ENCODE measurements around the gene KLHDC7B. TPM values are rescaled to one million over a fixed set of nuclear protein-coding genes. Genes with fewer than 3 reads are reported as not detected.

KLHDC7B gene
- total RNA-seq, 1 donor from 2014 or later, result 5.2 TPM

DNA sequence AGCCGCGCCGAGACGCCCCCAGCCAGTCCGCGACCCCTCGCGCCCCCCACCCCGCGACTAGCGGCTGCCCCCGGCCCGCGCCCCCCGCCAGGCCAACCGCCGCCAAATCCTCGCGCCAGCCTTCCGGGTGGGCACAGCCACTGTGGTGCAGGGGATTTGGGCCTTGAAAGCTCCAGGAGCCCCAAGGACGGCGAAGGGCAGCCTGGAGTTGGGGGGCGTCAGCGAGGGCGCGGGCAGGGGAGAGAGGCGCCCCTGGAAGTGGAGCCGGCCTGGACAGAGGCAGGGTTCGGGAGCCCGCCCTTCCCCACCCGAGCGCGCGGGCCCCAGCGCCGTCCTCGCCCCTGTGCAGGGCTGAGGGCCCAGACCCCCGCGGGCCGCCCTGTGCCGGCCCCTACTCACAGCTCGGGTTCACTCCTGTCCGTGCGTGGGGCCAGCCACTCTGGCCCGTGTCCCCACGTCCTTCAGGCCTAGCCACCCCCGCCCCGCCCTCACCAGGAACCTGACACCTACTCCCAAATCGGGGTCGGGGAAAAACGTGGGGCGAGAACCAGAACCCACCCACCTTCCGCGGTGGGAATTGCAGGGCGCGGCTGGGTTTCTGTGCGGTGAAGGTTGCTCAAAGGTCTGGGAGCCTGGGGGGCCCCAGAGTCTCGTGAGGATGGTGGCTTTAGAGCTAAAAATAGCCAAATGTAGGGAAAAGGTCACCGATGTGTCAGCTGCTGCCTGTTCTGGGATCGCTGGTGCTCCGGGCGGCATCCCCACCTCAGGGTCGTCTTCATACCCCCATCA lies 32.5 kb downstream of the KLHDC7B start, which contains the start of gene CPT1B:
Gene CPT1B, minus strand, starts transcription at position 441 of the 789 bp plus-strand sequence. CDS start 512 bp downstream, outside the sequence.
- Mint-ChIP-seq H3K4me1 (peaks cover 21% of the 10 kb centered on the region), H3K4me3 (no peak within 1 kb of the TSS), H3K9me3 (no peaks in the 10 kb centered on the region), H3K27me3 (no peaks in the 10 kb centered on the region), H3K27ac (no peak within 1 kb of the TSS), H3K36me3 (ENCODE audit: low read depth) (peaks cover 16% of the 10 kb centered on the region)
- CTCF ChIA-PET, result interaction anchor here (1.5 kb wide), 1 partner anchor 52 kb away, joined by 4 read pairs; the partner anchor contains the start of gene SCO2
- TF ChIP-seq, protein P1, sequence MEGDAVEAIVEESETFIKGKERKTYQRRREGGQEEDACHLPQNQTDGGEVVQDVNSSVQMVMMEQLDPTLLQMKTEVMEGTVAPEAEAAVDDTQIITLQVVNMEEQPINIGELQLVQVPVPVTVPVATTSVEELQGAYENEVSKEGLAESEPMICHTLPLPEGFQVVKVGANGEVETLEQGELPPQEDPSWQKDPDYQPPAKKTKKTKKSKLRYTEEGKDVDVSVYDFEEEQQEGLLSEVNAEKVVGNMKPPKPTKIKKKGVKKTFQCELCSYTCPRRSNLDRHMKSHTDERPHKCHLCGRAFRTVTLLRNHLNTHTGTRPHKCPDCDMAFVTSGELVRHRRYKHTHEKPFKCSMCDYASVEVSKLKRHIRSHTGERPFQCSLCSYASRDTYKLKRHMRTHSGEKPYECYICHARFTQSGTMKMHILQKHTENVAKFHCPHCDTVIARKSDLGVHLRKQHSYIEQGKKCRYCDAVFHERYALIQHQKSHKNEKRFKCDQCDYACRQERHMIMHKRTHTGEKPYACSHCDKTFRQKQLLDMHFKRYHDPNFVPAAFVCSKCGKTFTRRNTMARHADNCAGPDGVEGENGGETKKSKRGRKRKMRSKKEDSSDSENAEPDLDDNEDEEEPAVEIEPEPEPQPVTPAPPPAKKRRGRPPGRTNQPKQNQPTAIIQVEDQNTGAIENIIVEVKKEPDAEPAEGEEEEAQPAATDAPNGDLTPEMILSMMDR (IDR thresholded peaks at IDR 0.05), result no peak
- ATAC-seq (ENCODE audit: low read depth), result no peak
- no peak for DNase-seq
- intact Hi-C loops (cut with micrococcal nuclease), result no loop called here
- POLR2A ChIA-PET, result interaction anchor here (0.6 to 2.2 kb wide), 5 partner anchors 15 to 78 kb away, joined by 3 to 10 read pairs (median 3); partner anchors contain the start of gene SYCE3

DNA sequence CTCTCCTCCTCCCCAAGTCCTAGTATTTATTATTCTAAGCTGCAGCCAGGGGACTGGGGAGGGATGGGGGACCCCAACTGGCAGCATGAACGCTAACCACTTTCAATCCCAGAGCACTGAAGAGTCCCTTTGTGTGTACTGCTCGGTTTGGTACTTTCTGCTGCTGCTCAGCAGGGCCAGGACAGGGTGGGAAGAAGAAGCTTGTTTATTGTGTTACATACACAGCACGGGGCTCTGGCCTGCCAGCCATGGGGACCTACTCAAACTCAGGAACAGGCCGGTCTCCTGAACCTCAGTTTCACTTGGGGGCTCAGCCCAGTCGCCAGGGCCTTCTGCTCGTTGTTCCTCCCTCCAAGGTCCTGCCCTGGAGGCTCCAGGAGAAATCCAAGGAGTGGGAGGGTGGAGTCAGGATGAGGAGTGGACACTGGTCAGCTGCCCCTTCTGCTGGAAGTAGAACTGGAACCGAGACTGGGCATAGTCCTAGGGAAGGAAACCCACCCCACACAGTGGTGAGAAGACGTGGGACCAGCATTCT lies 33.1 kb downstream of the KLHDC7B start:
- ChIA-PET CTCF (interaction anchor here (1.5 kb wide), 1 partner anchor 53 kb away, joined by 4 read pairs; the partner anchor contains the start of gene SCO2), POLR2A (interaction anchor here (0.6 to 2.2 kb wide), 5 partner anchors 16 to 79 kb away, joined by 3 to 10 read pairs (median 3); partner anchors contain the start of gene SYCE3)
- no peak overlapping the region for H3K4me3 Mint-ChIP-seq
- peaks cover 16% of the 10 kb centered on the region for H3K36me3 Mint-ChIP-seq (ENCODE audit: low read depth)
- DNase-seq (no peak), ATAC-seq (ENCODE audit: low read depth) (no peak)
- no peaks in the 10 kb centered on the region for H3K9me3 Mint-ChIP-seq
- no peaks in the 10 kb centered on the region for H3K27me3 Mint-ChIP-seq
- H3K27ac Mint-ChIP-seq, result no peak overlapping the region
- TF ChIP-seq, protein P1 (IDR thresholded peaks at IDR 0.05), result no peak
- intact Hi-C loops (cut with micrococcal nuclease), result no loop called here
- peaks cover 28% of the 10 kb centered on the region for H3K4me1 Mint-ChIP-seq

DNA sequence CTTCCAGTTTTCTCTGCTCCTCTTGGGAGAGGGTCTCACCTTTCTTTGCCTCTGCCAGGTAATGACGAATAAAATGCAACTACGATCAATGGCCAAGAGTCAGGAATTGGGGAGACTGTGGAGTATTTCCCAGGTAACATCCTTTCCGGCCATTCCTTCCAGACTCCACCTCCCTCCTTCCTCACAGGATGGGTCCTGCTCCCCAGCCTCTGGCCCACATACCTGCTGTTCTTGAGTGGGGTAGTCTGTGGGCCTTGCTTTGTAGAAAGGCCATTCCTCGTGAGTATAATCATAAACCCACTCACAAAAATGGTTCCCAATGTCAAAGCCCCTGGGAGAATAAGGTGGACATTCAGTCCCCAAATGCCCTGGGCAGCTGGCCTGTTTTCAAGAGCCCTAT lies 34.1 kb downstream of the KLHDC7B start:
- Mint-ChIP-seq H3K4me3 (no peak overlapping the region), H3K36me3 (ENCODE audit: low read depth) (peaks cover 16% of the 10 kb centered on the region), H3K4me1 (peaks cover 28% of the 10 kb centered on the region), H3K9me3 (no peaks in the 10 kb centered on the region), H3K27ac (no peak overlapping the region), H3K27me3 (no peaks in the 10 kb centered on the region)
- ChIA-PET POLR2A (interaction anchor here (0.6 kb wide), 1 partner anchor 101 kb away, joined by 10 read pairs; no protein-coding TSS in a partner anchor), CTCF (no interaction called here)
- intact Hi-C loops (cut with micrococcal nuclease), result no loop called here
- no peak for DNase-seq
- TF ChIP-seq, protein P1 (IDR thresholded peaks at IDR 0.05), result no peak
- no peak for ATAC-seq (ENCODE audit: low read depth)

DNA sequence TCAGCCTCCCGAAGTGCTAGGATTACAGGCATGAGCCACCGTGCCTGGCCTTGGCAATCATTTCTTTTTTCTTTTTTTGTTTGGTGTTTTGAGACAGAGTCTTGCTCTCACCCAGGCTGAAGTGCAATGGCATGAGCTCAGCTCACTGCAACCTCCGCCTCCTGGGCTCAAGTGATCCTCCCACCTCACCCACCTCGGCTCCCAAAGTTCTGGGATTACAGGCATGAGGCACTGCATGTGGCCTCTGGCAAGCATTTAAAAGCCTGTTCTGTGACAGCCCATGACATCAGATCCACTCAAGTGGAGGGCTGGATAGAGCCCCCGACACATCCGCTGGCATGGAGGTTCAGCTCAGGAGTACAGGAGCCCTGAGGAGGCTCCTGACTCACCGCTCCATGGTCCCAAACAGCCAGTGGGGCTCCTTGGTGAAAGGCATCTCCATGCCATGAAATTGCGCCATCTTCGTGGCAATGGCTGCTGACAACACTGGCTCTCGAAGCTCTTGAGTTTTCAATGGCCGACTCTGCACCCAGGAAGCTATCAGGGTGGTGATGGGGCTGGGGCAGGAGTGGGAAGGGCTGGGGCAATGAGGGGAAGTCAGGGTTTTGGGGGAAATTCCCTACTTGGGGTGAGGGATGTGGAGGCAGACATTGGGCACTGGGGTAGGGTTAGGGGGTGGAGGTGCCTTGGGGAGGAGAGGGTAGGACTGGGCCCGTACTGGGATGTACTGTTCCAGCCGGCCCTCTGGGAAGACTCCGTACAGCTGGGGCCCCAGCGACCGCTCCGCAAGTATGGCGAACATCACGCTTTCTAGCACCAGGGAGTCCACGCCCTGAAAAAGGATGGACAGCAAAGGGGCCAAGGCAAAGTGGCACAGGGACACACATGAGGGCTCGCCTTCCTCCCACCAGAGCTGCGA lies 35.6 kb downstream of the KLHDC7B start:
- TF ChIP-seq, protein P1 (IDR thresholded peaks at IDR 0.05), result no peak
- H3K4me3 Mint-ChIP-seq, result peak overlapping the region; percentile 81
- H3K27ac Mint-ChIP-seq, result peak overlapping the region; percentile 71
- no peaks in the 10 kb centered on the region for H3K27me3 Mint-ChIP-seq
- peaks cover 28% of the 10 kb centered on the region for H3K4me1 Mint-ChIP-seq
- H3K36me3 Mint-ChIP-seq (ENCODE audit: low read depth), result peaks cover 16% of the 10 kb centered on the region
- ATAC-seq (ENCODE audit: low read depth) (no peak), DNase-seq (no peak)
- POLR2A ChIA-PET, result interaction anchor here (0.9 to 3.6 kb wide), 9 partner anchors 12 to 54 kb away, joined by 3 to 101 read pairs (median 7); partner anchors contain the start of genes SCO2, SYCE3 and TYMP
- CTCF ChIA-PET, result no interaction called here
- intact Hi-C loops (cut with micrococcal nuclease), result no loop called here
- H3K9me3 Mint-ChIP-seq, result no peaks in the 10 kb centered on the region
